HEK293 (cell line): ENCODE measurements around the gene CRY1.
A peak's percentile ranks its signal among the peaks of the same experiment; 100 is the strongest.

Experiments
- CTCF ChIA-PET: fragments of 350-600 bp; formaldehyde crosslinking; extraction: SDS; loops from one replicate; lab custom pipeline; 2021; ENCODE audit warnings: antibody characterized with exemption; lab: Yijun Ruan, JAX
- POLR2A ChIA-PET: fragments of 300-600 bp; formaldehyde crosslinking; extraction: SDS; loops from one replicate; lab custom pipeline; 2020; ENCODE audit warnings: antibody characterized with exemption, inconsistent platforms; lab: Yijun Ruan, JAX
- H3K27ac ChIP-seq: fragments of 200-500 bp; sonication (Bioruptor generic); 2 replicates; pipeline ENCODE4 v1.5.1; 2014; ENCODE audit warnings: low read depth, low read length, control low read depth, inconsistent platforms; ENCODE audit errors: extremely low read depth
- H3K36me3 ChIP-seq, 2 experiments: fragments of 200-500 bp in 1 of 2; sonication (Bioruptor generic) in 1 of 2; 1 replicate in 1 of 2; 2 replicates in 1 of 2; pipeline ENCODE4 v1.5.1; 2014 to 2017; ENCODE audit warnings: inconsistent platforms in 2 of 2, low read length in 2 of 2; ENCODE audit not compliant: control insufficient read depth in 2 of 2, insufficient read depth in 1 of 2
- H3K4me1 ChIP-seq: fragments of 200-500 bp; sonication (Bioruptor generic); 2 replicates; pipeline ENCODE4 v1.5.1; 2014; ENCODE audit warnings: mild to moderate bottlenecking, low read length, inconsistent platforms; ENCODE audit not compliant: control insufficient read depth, insufficient read depth
- H3K4me3 ChIP-seq: 2 replicates; pipeline ENCODE4 v1.5.1; 2011; ENCODE audit warnings: low read depth, mild to moderate bottlenecking, control low read depth, low read length, moderate library complexity
- H3K9me3 ChIP-seq: fragments of 200-500 bp; sonication (Bioruptor generic); 2 replicates; pipeline ENCODE4 v1.5.1; 2014; ENCODE audit warnings: low read depth, low read length, inconsistent platforms; ENCODE audit not compliant: control insufficient read depth, insufficient read depth
- KLF9 ChIP-seq: fragments of 450-650 bp; formaldehyde crosslinking; IDR thresholded peaks from 2 replicates; pipeline ENCODE4 v1.5.1; 2016; ENCODE audit warnings: missing biosample characterization, missing genetic modification characterization, low read depth
- SETDB1 ChIP-seq: IDR thresholded peaks from one replicate; pipeline ENCODE4 v1.6.1; 2017; ENCODE audit warnings: mild to moderate bottlenecking, low read length, moderate library complexity, mixed read lengths; ENCODE audit not compliant: insufficient read length
- ZBTB8A ChIP-seq: fragments of 450-650 bp; formaldehyde crosslinking; IDR thresholded peaks from 2 replicates; pipeline ENCODE4 v1.5.1; 2016; ENCODE audit warnings: missing biosample characterization, missing genetic modification characterization
- ZFP3 ChIP-seq: fragments of 450-650 bp; formaldehyde crosslinking; IDR thresholded peaks from 2 replicates; pipeline ENCODE4 v1.5.1; 2016; ENCODE audit warnings: low read depth, missing biosample characterization, missing genetic modification characterization
- ZFP37 ChIP-seq: fragments of 450-650 bp; formaldehyde crosslinking; IDR thresholded peaks from 2 replicates; pipeline ENCODE4 v1.5.1; 2016; ENCODE audit warnings: missing biosample characterization, missing genetic modification characterization
- ZNF121 ChIP-seq: fragments of 450-650 bp; formaldehyde crosslinking; IDR thresholded peaks from 2 replicates; pipeline ENCODE4 v1.5.1; 2016; ENCODE audit warnings: missing biosample characterization, missing genetic modification characterization
- ZNF248 ChIP-seq: fragments of 450-650 bp; formaldehyde crosslinking; IDR thresholded peaks from 2 replicates; pipeline ENCODE4 v1.5.1; 2017; ENCODE audit warnings: missing biosample characterization, missing genetic modification characterization
- ZNF302 ChIP-seq: fragments of 450-650 bp; formaldehyde crosslinking; IDR thresholded peaks from 2 replicates; pipeline ENCODE4 v1.5.1; 2016; ENCODE audit warnings: missing biosample characterization, missing genetic modification characterization, low read depth
- ZNF529 ChIP-seq: fragments of 450-650 bp; formaldehyde crosslinking; IDR thresholded peaks from 2 replicates; pipeline ENCODE4 v1.5.1; 2017; ENCODE audit warnings: missing genetic modification characterization, missing biosample characterization; ENCODE audit not compliant: insufficient replicate concordance
- ZNF530 ChIP-seq: fragments of 450-650 bp; formaldehyde crosslinking; IDR thresholded peaks from 2 replicates; pipeline ENCODE4 v1.5.1; 2016; ENCODE audit warnings: low read depth, missing biosample characterization, missing genetic modification characterization
- ZNF549 ChIP-seq: fragments of 450-650 bp; IDR thresholded peaks from 2 replicates; pipeline ENCODE4 v1.5.1; 2018; ENCODE audit warnings: missing biosample characterization, missing genetic modification characterization, mild to moderate bottlenecking, inconsistent platforms, moderate library complexity
- ZNF791 ChIP-seq: fragments of 450-650 bp; formaldehyde crosslinking; IDR thresholded peaks from 2 replicates; pipeline ENCODE4 v1.5.1; 2016; ENCODE audit warnings: missing biosample characterization, missing genetic modification characterization
- TF ChIP-seq, protein P1 (sequence below): fragments of 450-650 bp; formaldehyde crosslinking; conservative IDR thresholded peaks from 2 replicates; pipeline ENCODE4 v1.5.1; 2016; ENCODE audit warnings: low read depth, missing biosample characterization, missing genetic modification characterization
- TF ChIP-seq, protein P2 (sequence below): fragments of 450-650 bp; formaldehyde crosslinking; IDR thresholded peaks from 2 replicates; pipeline ENCODE4 v1.5.1; 2016; ENCODE audit warnings: missing biosample characterization, missing genetic modification characterization
- TF ChIP-seq, protein P3 (sequence below): fragments of 450-650 bp; IDR thresholded peaks from 2 replicates; pipeline ENCODE4 v1.5.1; 2018; ENCODE audit warnings: missing biosample characterization, mild to moderate bottlenecking, missing genetic modification characterization
- TF ChIP-seq, protein P4 (sequence below): fragments of 450-650 bp; formaldehyde crosslinking; IDR thresholded peaks from 2 replicates; pipeline ENCODE4 v1.5.1; 2016; ENCODE audit warnings: missing biosample characterization, missing genetic modification characterization

CRY1 gene

DNA sequence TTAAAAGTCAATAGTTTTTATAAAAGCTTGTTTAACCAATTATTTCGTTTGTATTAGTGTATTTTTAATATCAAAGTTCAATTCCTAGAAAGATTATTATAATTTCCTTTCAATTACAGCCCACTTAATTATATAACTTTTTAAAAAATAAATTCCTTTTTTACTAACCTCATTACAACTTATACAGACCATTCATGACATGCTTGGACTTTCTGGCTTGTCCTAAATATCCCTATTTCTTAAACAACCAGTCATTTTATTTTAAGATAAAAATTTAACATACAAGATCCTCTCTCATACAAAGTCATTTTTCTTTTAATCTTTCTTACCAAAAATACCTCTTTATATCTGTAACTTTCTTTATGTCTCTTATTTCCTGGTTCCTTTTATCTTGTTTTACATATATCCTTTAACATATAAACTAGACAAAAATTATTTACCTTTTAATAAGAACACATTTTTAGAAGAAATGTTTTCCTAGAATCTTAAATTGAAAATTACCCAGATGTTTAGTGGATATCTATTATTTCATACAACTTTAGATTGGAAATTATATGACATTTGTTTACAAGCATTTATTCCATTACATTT is 148.0 kb downstream of the CRY1 start (continued):
- TF ChIP-seq, protein P1, sequence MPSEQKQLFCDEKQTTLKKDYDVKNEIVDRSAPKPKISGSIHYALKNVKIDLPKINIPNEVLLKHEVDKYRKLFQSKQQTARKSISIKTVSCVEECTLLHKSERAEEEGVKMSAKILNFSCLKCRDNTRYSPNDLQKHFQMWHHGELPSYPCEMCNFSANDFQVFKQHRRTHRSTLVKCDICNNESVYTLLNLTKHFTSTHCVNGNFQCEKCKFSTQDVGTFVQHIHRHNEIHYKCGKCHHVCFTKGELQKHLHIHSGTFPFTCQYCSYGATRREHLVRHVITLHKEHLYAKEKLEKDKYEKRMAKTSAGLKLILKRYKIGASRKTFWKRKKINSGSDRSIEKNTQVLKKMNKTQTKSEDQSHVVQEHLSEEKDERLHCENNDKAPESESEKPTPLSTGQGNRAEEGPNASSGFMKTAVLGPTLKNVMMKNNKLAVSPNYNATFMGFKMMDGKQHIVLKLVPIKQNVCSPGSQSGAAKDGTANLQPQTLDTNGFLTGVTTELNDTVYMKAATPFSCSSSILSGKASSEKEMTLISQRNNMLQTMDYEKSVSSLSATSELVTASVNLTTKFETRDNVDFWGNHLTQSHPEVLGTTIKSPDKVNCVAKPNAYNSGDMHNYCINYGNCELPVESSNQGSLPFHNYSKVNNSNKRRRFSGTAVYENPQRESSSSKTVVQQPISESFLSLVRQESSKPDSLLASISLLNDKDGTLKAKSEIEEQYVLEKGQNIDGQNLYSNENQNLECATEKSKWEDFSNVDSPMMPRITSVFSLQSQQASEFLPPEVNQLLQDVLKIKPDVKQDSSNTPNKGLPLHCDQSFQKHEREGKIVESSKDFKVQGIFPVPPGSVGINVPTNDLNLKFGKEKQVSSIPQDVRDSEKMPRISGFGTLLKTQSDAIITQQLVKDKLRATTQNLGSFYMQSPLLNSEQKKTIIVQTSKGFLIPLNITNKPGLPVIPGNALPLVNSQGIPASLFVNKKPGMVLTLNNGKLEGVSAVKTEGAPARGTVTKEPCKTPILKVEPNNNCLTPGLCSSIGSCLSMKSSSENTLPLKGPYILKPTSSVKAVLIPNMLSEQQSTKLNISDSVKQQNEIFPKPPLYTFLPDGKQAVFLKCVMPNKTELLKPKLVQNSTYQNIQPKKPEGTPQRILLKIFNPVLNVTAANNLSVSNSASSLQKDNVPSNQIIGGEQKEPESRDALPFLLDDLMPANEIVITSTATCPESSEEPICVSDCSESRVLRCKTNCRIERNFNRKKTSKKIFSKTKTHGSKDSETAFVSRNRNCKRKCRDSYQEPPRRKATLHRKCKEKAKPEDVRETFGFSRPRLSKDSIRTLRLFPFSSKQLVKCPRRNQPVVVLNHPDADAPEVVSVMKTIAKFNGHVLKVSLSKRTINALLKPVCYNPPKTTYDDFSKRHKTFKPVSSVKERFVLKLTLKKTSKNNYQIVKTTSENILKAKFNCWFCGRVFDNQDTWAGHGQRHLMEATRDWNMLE (tag by site-specific recombination) = peak; percentile 29; the same call in 1 of the 2 replicates
- TF ChIP-seq ZBTB8A (tag by site-specific recombination) = no peak
- TF ChIP-seq KLF9 (tag by site-specific recombination) = no peak
- TF ChIP-seq, protein P2, sequence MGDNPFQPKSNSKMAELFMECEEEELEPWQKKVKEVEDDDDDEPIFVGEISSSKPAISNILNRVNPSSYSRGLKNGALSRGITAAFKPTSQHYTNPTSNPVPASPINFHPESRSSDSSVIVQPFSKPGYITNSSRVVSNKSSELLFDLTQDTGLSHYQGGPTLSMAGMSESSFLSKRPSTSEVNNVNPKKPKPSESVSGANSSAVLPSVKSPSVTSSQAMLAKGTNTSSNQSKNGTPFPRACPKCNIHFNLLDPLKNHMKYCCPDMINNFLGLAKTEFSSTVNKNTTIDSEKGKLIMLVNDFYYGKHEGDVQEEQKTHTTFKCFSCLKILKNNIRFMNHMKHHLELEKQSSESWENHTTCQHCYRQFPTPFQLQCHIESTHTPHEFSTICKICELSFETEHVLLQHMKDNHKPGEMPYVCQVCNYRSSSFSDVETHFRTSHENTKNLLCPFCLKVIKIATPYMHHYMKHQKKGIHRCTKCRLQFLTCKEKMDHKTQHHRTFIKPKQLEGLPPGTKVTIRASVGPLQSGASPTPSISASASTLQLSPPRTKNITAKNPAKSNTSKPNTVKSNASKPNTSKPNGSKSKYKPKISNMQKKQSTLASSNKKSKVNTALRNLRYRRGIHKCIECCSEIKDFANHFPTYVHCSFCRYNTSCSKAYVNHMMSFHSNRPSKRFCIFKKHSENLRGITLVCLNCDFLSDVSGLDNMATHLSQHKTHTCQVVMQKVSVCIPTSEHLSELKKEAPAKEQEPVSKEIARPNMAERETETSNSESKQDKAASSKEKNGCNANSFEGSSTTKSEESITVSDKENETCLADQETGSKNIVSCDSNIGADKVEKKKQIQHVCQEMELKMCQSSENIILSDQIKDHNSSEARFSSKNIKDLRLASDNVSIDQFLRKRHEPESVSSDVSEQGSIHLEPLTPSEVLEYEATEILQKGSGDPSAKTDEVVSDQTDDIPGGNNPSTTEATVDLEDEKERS = 0 out of 2 replicates have a peak, but pooled peaks have one; percentile 25
- no peak for TF ChIP-seq ZFP37
- peak; percentile 99 for TF ChIP-seq SETDB1
- no peak for TF ChIP-seq ZNF248 (tag by site-specific recombination)
- TF ChIP-seq ZNF529 (tag by site-specific recombination) = peak; percentile 56
- TF ChIP-seq ZNF549 (tag by site-specific recombination) = peak; percentile 62; the same call in 1 of the 2 replicates
- TF ChIP-seq, protein P3, sequence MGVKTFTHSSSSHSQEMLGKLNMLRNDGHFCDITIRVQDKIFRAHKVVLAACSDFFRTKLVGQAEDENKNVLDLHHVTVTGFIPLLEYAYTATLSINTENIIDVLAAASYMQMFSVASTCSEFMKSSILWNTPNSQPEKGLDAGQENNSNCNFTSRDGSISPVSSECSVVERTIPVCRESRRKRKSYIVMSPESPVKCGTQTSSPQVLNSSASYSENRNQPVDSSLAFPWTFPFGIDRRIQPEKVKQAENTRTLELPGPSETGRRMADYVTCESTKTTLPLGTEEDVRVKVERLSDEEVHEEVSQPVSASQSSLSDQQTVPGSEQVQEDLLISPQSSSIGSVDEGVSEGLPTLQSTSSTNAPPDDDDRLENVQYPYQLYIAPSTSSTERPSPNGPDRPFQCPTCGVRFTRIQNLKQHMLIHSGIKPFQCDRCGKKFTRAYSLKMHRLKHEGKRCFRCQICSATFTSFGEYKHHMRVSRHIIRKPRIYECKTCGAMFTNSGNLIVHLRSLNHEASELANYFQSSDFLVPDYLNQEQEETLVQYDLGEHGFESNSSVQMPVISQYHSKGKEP (tag by site-specific recombination) = no peak
- TF ChIP-seq, all 188 proteins: peak for 7

DNA sequence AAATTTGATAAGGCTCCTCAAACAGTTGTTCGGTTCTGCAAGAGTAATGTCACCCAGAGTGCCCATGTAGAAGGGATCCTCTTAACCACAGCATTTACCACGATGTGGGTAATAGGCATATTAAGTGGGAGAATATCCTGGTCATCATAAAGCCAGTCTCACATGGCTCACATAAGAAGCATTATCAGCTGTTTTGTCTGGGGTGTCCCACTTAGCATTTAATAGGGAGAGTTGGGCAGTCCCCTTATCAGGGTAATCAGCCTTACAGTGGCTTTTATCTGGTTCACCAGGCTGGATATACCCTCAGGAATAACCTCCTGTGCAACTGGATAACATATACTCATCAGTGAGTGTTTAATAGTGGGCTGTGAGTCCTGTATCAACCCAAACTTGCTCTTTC is 150.6 kb downstream of the CRY1 start:
- CTCF ChIA-PET = no interaction called here

More for the DNA sequence above, 150.6 kb downstream of the CRY1 start:
- H3K27ac ChIP-seq = no peak overlapping the region
- TF ChIP-seq ZFP3 (tag by site-specific recombination) (no peak), ZNF791 (tag by site-specific recombination) (no peak), ZNF121 (tag by site-specific recombination) (no peak), ZNF530 (no peak), ZNF302 (tag by site-specific recombination) (no peak)
- TF ChIP-seq, protein P4, sequence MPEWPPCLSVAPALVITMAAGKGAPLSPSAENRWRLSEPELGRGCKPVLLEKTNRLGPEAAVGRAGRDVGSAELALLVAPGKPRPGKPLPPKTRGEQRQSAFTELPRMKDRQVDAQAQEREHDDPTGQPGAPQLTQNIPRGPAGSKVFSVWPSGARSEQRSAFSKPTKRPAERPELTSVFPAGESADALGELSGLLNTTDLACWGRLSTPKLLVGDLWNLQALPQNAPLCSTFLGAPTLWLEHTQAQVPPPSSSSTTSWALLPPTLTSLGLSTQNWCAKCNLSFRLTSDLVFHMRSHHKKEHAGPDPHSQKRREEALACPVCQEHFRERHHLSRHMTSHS (tag by site-specific recombination) = no peak
- TF ChIP-seq, all 188 proteins: peak for 0
- Histone ChIP-seq H3K9me3 (no peaks in the 10 kb centered on the region), H3K4me3 (no peak overlapping the region), H3K4me1 (no peaks in the 10 kb centered on the region), H3K36me3 (no peaks in the 10 kb centered on the region)
- POLR2A ChIA-PET = interaction anchor here (1.4 kb wide), 1 partner anchor 44 kb away, joined by 5 read pairs; the partner anchor contains the start of gene MTERF2
